GM19467 (cell line): ENCODE measurements around the gene COBLL1.

Experiments
- ATAC-seq: cut with Tn5 transposase; IDR thresholded peaks from one replicate; pipeline ENCODE4 v1.9.1; 2021; ENCODE audit warnings: mild to moderate bottlenecking, moderate library complexity; ENCODE audit not compliant: unreplicated experiment

Gene COBLL1

DNA sequence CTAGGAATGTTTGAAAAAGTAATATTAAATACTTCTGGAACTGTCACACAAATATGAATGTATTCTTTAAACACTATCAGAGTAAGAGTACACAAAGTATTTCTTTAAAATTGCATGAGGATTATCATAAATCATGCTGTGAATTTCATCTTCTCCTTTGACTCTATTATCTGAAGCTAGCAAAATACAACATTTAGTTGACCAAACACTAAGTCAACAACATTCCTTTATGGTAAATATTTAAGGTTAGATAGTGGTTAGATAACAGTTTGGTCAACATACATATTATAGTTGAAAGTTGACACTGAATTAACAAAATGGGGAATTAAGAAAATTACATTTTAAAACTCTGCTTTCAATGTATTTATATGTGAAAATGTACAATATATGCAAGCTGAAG, 148.2 kb downstream of the COBLL1 start:
- no peak for ATAC-seq

DNA sequence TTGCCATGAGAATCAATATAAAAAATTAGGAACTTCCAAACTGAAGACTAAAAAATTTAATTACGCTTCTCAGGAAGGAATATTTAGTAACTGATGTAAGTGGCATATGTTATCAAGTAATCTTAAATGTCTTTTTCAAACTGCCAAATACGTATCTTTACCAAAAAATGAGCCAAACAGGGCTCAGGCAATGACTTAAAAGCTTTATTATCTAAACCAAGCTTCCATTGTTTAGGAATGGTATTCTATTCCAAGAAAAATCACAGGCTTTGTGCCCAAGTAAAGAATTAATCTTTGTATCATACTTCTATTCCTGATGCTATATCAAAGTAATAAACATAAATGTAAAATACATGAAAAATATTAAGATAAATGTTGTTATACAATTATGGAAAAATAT, 148.7 kb downstream of the COBLL1 start:
- ATAC-seq = no peak

DNA sequence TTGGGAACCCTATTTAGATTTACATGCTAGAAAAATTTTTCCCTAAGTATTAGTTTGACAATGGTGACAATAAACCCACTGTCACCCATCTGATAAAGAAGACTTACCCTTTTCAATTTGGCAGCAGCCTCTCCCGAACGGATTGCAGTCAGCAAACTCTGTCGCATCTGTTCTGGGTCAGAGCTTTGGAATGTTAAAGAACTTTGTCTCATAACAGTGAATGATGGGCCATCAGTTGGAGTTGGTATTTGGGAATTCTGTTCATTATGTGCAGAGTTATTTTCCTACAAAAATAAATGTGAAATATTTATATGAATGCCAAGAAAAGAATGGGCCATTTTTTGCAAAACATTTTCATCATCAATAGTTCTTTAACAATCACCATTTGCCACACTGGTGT, 149.5 kb downstream of the COBLL1 start:
- ATAC-seq = no peak

DNA sequence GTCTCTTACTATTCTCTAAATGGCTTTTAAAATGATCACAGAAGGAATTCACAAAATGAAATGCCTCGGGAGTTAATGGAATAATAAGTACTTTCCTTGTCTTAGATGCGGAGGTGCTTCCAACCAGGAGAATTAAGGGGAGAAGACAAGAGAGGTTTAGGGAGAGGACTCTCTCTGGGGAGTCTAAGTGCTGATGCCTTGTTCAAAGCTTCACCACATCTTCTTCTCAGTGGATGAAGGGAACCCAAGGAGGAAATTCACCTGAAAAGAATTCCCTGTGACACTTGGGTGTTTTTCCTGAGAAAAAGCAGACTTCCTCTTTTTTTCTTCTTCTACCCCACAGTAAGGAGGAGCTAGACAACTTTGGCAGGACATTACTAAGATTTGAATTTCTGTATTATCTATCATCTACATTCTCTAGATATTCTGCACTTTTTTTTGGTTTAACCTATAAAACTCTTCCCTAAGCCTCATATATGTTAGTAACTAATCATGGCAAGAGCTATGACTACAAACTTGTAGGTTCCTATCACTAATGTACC, 150.2 kb downstream of the COBLL1 start:
- no peak for ATAC-seq

DNA sequence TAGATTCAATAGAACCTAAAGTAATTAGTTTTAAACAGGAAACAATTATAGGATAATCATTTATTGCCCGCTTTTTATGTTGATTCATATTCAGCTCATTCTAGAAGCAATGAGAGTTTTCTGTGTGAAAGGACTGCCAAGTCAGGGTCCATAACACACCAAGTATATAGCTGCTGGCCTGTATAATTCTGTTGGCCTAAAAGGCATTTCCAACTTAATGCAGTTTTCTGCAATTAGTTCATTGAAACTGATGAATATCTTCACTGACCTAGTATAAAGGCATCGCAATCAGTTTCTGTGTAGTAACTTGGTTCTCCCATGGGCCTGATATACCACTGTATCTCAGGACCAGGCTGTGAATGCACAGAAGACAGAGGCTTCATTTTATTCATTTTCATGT, 151.3 kb downstream of the COBLL1 start:
- ATAC-seq = no peak

- no peak for ATAC-seq
Observed at GRCh38 chr2:164688896-164689419, 152.7 kb downstream of the COBLL1 start.

- no peak for ATAC-seq
Observed at GRCh38 chr2:164681009-164681408, 160.6 kb downstream of the COBLL1 start.

GRCh38 chr2:164678631-164679149, 162.9 kb downstream of the COBLL1 start:
- ATAC-seq = no peak

GRCh38 chr2:164677733-164678132, 163.9 kb downstream of the COBLL1 start:
- no peak for ATAC-seq

DNA sequence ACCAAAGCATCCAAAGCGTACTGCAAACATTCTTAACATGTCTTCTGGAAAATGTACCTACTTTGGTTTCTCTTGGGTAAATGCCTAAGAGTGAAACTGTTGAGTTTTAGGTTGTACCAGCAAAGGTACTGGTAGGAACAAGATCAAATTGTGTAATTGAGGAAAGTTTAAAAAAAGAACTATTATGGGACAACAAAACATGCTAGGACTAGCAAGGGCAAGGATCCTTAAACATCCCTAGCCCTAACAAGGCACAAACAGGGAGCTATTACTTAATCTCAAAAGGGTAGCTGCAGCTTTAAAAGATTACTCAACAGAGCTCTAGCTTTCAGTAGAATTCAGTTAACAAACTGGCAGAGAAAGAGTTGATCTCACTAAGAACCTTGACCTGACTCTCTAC, 164.4 kb downstream of the COBLL1 start:
- ATAC-seq = no peak

DNA sequence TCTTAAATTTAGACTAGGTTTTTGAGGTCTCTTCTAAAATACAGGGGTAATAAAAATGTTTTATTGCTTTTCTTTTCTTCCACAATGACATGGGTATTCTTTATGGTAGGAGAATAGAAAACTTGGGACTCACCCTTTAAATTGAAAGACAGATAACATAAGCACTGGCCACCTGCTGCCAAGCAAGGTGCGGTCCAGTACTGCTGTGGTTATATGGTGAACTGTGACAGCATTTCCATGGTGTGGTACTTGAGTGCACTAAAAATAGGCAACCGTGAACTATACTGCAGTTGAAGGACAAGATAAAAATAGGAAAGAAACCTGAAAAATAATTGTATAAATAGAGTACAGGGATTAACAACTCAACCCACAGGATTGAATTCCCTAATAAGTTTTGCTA, 165.9 kb downstream of the COBLL1 start:
- ATAC-seq = no peak

- no peak for ATAC-seq
Observed at GRCh38 chr2:164675027-164675426, 166.6 kb downstream of the COBLL1 start.

DNA sequence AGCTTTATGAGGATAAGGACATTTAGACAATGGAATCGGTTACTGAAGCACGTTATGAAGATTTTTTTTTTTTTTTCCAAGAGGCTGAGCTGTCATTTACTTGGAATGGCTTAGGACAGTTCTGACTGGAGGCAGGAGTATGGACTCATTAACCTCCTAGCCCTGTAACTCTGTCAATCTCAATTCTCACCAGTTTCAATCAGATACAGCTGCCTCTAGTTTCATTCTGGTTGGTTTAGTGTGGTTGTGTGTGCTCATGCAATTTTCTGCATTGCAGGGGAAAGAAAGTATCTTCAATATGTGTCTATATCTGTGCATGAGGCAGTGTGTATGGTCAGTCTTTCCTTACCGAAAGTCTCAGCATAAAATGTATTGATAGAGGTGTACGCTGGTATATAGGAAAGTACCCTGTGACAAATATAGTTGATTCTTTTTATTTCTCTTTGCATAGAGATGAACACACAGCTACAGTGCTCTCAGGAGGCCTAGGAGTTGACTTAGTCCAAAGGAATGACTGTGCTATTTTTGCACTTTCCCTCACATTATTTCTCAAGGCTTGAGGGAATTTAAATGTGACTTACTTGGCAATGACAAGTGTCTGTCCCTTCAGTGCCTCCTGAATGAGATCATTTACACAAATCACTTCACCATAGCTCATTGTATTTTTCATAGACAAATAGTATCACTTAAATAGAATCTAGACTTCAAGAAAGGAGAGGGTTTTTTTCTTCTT, 169.8 kb downstream of the COBLL1 start:
- ATAC-seq = no peak

DNA sequence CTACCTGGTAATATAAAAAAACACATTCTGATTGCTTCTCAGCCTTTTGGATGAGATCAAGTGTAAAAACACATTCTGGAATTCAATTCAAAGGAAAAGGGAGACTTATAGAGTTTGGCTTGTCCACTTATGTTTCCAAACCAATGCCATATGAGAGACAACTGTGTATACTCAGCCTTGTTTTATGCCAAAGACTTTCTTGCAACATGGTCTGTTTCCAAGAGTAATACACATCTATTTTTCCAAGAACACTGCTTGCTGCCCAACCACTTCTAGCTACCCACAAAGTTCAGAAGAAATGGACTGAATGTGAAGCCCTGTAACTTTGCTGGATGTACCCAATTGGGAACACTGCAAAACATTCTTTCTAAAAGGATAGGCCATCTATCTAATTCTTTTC, 172.3 kb downstream of the COBLL1 start:
- ATAC-seq = no peak

DNA sequence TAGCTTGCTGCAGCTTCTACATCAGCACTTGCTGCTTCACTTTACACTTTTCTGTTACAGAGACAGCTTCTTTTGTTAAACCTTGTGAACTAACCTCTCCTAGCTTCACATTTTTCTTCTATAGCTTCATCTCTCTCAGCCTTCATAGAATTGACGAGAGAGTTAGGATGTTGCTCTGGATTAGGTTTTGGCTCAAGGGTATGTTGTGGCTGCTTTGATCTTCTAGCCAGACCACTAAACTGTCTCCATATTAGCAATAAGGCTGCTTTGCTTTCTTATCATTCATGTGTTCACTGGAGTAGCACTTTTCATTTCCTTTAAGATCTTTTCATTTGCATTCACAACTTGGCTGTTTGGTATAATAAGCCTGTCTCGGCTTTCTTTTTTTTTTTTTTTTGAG, 174.1 kb downstream of the COBLL1 start:
- no peak for ATAC-seq

- ATAC-seq = no peak
Observed at GRCh38 chr2:164664070-164664469, 177.6 kb downstream of the COBLL1 start.

DNA sequence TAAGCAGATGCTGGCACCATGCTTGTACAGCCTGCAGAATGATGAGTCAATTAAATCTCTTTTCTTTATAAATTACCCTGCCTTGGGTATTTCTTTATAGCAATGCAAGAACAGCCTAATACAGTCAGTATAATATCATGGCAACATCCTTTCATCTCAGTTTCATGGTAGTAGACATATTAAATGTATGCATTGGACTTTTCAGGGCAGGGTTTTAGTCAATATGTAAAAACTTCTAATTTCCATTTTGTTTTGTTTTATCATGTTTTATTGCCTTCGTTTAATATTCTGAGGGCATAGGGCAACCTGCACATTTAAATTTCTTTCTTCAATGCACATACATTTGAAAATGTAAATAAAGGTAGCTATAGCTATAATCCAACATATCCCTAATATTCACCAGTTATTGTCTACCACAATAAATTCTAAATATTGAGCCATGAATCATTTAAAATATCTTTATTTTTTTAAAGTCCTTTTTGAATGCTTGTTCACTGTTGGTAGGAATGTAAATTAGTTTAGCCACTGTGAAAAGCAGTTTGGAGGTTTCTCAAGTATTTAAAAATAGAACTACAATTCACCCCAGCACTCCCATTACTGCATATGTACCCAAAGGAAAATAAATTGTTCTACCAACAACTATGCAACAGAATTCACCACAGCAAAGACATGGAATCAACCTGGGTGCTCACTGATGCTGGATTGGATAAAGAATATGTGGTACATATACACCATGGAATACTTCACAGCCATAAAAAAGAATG, 178.6 kb downstream of the COBLL1 start:
- no peak for ATAC-seq

- no peak for ATAC-seq
Observed at GRCh38 chr2:164662066-164662465, 179.6 kb downstream of the COBLL1 start.

- ATAC-seq = no peak
Observed at GRCh38 chr2:164661349-164661748, 180.3 kb downstream of the COBLL1 start.

- ATAC-seq = no peak
Observed at GRCh38 chr2:164657129-164657528, 184.5 kb downstream of the COBLL1 start.

DNA sequence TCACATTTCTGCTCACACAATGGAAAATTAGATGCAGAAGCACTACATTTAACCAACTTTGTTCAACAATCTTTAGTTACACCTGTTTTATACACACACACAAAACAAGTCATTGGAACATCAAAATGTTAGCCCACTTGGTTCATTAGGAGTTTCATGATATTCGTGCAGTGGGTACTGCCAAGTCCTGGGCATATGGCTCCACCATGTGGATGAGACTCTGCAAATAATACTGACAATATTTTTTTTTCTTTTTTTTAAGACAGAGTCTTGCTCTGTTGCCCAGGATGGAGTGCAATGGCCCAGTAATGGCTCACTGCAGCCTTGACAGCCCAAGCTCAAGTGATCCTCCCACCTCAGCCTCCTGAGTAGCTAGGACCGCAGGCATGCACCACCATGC, 185.9 kb downstream of the COBLL1 start:
- no peak for ATAC-seq

GRCh38 chr2:164655336-164655735, 186.3 kb downstream of the COBLL1 start:
- no peak for ATAC-seq
